HCT116 (cell line): ENCODE data around the gene NPNT. TPM values are rescaled to one million over a fixed set of nuclear protein-coding genes. Genes with fewer than 3 reads are reported as not detected.

ENCODE experiments used
- ATAC-seq: fragments of 200-7000 bp; cut with Tn5 transposase; 2 replicates; pipeline ENCODE4 v1.9.1; 2020; ENCODE audit warnings: mild to moderate bottlenecking, moderate library complexity
- BruUV-seq: library from RNA; stranded (reverse); fragments of 400-500 nt; replicated peaks from 2 replicates; lab custom pipeline; 2021; lab: Mats Ljungman, UMichigan
- CTCF ChIA-PET: fragments of 300-600 bp; sonication (Branson Sonifier 250); formaldehyde crosslinking; loops from one replicate; lab custom pipeline; 2021; ENCODE audit warnings: antibody characterized with exemption; lab: Charles Lee
- POLR2A ChIA-PET: fragments of 300-600, 350-600 bp; sonication (Branson Sonifier 250); formaldehyde crosslinking; loops from one replicate; lab custom pipeline; 2021; ENCODE audit warnings: antibody characterized with exemption; lab: Charles Lee
- RAD21 ChIA-PET, 2 experiments: fragments of 300-600 bp; sonication (Branson Sonifier 250); formaldehyde crosslinking; loops; one replicate each; lab custom pipeline; 2023; ENCODE audit warnings: low total read pairs in 2 of 2; ENCODE audit not compliant: uncharacterized antibody in 2 of 2, unreplicated experiment in 2 of 2, low non-redundant PET in 1 of 2; lab: Charles Lee
- DNase-seq: peaks from one replicate; pipeline ENCODE4 v3.0.0-alpha.2; 2010; ENCODE audit warnings: low read depth, low spot score
- H2AFZ ChIP-seq: fragments of 200-600 bp; shearing (Covaris generic), sonication (generic); 2 replicates; pipeline ENCODE4 v1.6.1; 2017; ENCODE audit warnings: low read depth, mixed run types, mixed read lengths, antibody characterized with exemption, low read length; ENCODE audit not compliant: poor library complexity, severe bottlenecking
- H3K27ac ChIP-seq: 2 replicates; pipeline ENCODE4 v1.5.1; 2012; ENCODE audit warnings: low read depth, low read length
- H3K27me3 ChIP-seq: fragments of 200-600 bp; sonication (generic); 2 replicates; pipeline ENCODE4 v1.6.1; 2016; ENCODE audit warnings: mixed run types, low read length, mixed read lengths; ENCODE audit not compliant: insufficient read depth
- H3K36me3 ChIP-seq, 2 experiments: fragments of 200-500 bp in 1 of 2; fragments of 200-600 bp in 1 of 2; sonication (Bioruptor generic) in 1 of 2; sonication (generic) in 1 of 2; 2 replicates each; pipeline versions ENCODE4 v1.5.1 to v1.6.1; 2014 to 2016; ENCODE audit warnings: low read length in 2 of 2, inconsistent platforms in 1 of 2, mixed read lengths in 1 of 2, mixed run types in 1 of 2; ENCODE audit not compliant: insufficient read depth in 2 of 2, control insufficient read depth in 1 of 2
- H3K4me1 ChIP-seq, 2 experiments: fragments of 200-600 bp in 1 of 2; sonication (generic) in 1 of 2; 2 replicates each; pipeline versions ENCODE4 v1.5.1 to v1.6.1; 2012 to 2017; ENCODE audit warnings: low read length in 2 of 2, inconsistent platforms in 1 of 2, mild to moderate bottlenecking in 1 of 2, mixed read lengths in 1 of 2, mixed run types in 1 of 2, moderate library complexity in 1 of 2; ENCODE audit not compliant: insufficient read depth in 2 of 2, control insufficient read depth in 1 of 2
- H3K4me2 ChIP-seq: fragments of 200-600 bp; sonication (generic); 2 replicates; pipeline ENCODE4 v1.6.1; 2017; ENCODE audit warnings: mixed run types, low read length, mixed read lengths
- H3K4me3 ChIP-seq, 2 experiments: fragments of 200-600 bp in 1 of 2; sonication (generic) in 1 of 2; replicated peaks in 1 of 2; 2 replicates each; pipeline ENCODE4 v1.5.1; 2011 to 2016; ENCODE audit warnings: low read length in 2 of 2, control low read depth in 1 of 2, low read depth in 1 of 2, mild to moderate bottlenecking in 1 of 2, mixed read lengths in 1 of 2, mixed run types in 1 of 2
- H3K79me2 ChIP-seq: fragments of 200-600 bp; sonication (generic); 2 replicates; pipeline ENCODE4 v1.6.1; 2017; ENCODE audit warnings: mild to moderate bottlenecking, mixed run types, low read length, moderate library complexity, mixed read lengths; ENCODE audit not compliant: insufficient read depth
- H3K9ac ChIP-seq: fragments of 200-600 bp; sonication (generic); 2 replicates; pipeline ENCODE4 v1.6.1; 2016; ENCODE audit warnings: low read length, mixed read lengths
- H3K9me2 ChIP-seq: fragments of 200-600 bp; sonication (generic), shearing (Covaris generic); 2 replicates; pipeline ENCODE4 v1.6.1; 2017; ENCODE audit warnings: mixed run types, mild to moderate bottlenecking, moderate library complexity; ENCODE audit not compliant: insufficient read depth
- H3K9me3 ChIP-seq, 2 experiments: fragments of 200-500 bp in 1 of 2; fragments of 200-600 bp in 1 of 2; sonication (Bioruptor generic) in 1 of 2; sonication (generic) in 1 of 2; 2 replicates each; pipeline ENCODE4 v1.6.1; 2014 to 2017; ENCODE audit warnings: low read length in 2 of 2, mixed read lengths in 2 of 2, inconsistent platforms in 1 of 2, low read depth in 1 of 2, mild to moderate bottlenecking in 1 of 2, mixed run types in 1 of 2, moderate library complexity in 1 of 2; ENCODE audit not compliant: control insufficient read depth in 1 of 2, insufficient read depth in 1 of 2
- H4K20me1 ChIP-seq: fragments of 200-600 bp; sonication (generic), shearing (Covaris generic); 2 replicates; pipeline ENCODE4 v1.6.1; 2017; ENCODE audit warnings: mixed run types, mild to moderate bottlenecking, moderate library complexity; ENCODE audit not compliant: insufficient read depth
- ATF3 ChIP-seq: IDR thresholded peaks from 2 replicates; pipeline ENCODE4 v1.6.1; 2012
- CBX3 ChIP-seq: IDR thresholded peaks from 2 replicates; pipeline ENCODE4 v1.6.1; 2012; ENCODE audit warnings: low read depth
- CEBPB ChIP-seq: IDR thresholded peaks from 2 replicates; pipeline ENCODE4 v1.6.1; 2012; ENCODE audit warnings: low read depth
- EGR1 ChIP-seq: IDR thresholded peaks from 2 replicates; pipeline ENCODE4 v1.6.1; 2012; ENCODE audit warnings: low read depth
- ELF1 ChIP-seq: IDR thresholded peaks from 2 replicates; pipeline ENCODE4 v1.6.1; 2012; ENCODE audit warnings: low read depth, borderline replicate concordance
- FOSL1 ChIP-seq: IDR thresholded peaks from 2 replicates; pipeline ENCODE4 v1.6.1; 2012; ENCODE audit warnings: low read depth
- JUND ChIP-seq: IDR thresholded peaks from 2 replicates; pipeline ENCODE4 v1.6.1; 2012
- MAX ChIP-seq: IDR thresholded peaks from 2 replicates; pipeline ENCODE4 v1.6.1; 2012
- POLR2A ChIP-seq: IDR thresholded peaks from 2 replicates; pipeline ENCODE4 v1.7.0; 2011; ENCODE audit warnings: borderline replicate concordance; ENCODE audit not compliant: insufficient read depth, insufficient read length; ENCODE audit errors: extremely low read depth
- SIN3A ChIP-seq: IDR thresholded peaks from 2 replicates; pipeline ENCODE4 v1.6.1; 2012; ENCODE audit warnings: low read depth
- SP1 ChIP-seq: IDR thresholded peaks from 2 replicates; pipeline ENCODE4 v1.6.1; 2012; ENCODE audit warnings: low read depth
- SRF ChIP-seq: IDR thresholded peaks from 2 replicates; pipeline ENCODE4 v1.6.1; 2012; ENCODE audit warnings: low read depth
- TCF7L2 ChIP-seq: IDR thresholded peaks from 2 replicates; pipeline ENCODE4 v1.7.0; 2011; ENCODE audit warnings: borderline replicate concordance, inconsistent platforms; ENCODE audit not compliant: insufficient read depth, insufficient read length; ENCODE audit errors: extremely low read depth
- intact Hi-C: fragments of 100-400 bp; cut with micrococcal nuclease; formaldehyde crosslinking; loops from 2 replicates; pipeline ENCODE4 v1.10.0; 2022
- total RNA-seq: library from RNA; stranded (reverse); gene quantifications from one replicate; pipeline ENCODE4 v1.2.1, GENCODE V29; 2021; ENCODE audit not compliant: unreplicated experiment

The NPNT gene
- total RNA-seq, 1 experiment from 2014 or later = 15.8 TPM

- no peak for TF ChIP-seq POLR2A
- no peak for TF ChIP-seq MAX
- no peak for TF ChIP-seq CBX3
- TF ChIP-seq JUND = no peak
- no peak for TF ChIP-seq SRF
- TF ChIP-seq CEBPB = no peak
- TF ChIP-seq SIN3A = no peak
- no peak for TF ChIP-seq ATF3
- no peak for TF ChIP-seq ELF1
- TF ChIP-seq FOSL1 = no peak
- no peak for TF ChIP-seq SP1
Observed at GRCh38 chr4:105934386-105934785, 39.1 kb downstream of the NPNT start (continued).

- Histone ChIP-seq H3K9me3 (no peaks in the 10 kb centered on the region), H3K27ac (no peak overlapping the region), H3K27me3 (no peaks in the 10 kb centered on the region), H3K9me2 (no peaks in the 10 kb centered on the region), H4K20me1 (no peaks in the 10 kb centered on the region), H3K4me3 (no peak overlapping the region), H3K4me2 (no peak overlapping the region), H2AFZ (no peak overlapping the region), H3K79me2 (no peaks in the 10 kb centered on the region), H3K9ac (no peak overlapping the region), H3K36me3 (no peaks in the 10 kb centered on the region), H3K4me1 (no peaks in the 10 kb centered on the region)
- ChIA-PET CTCF (no interaction called here), RAD21 (no interaction called here), POLR2A (no interaction called here)
- TF ChIP-seq FOSL1 = no peak
- no peak for TF ChIP-seq SP1
- no peak for TF ChIP-seq CEBPB
- TF ChIP-seq MAX = no peak
- no peak for TF ChIP-seq TCF7L2
- no peak for TF ChIP-seq EGR1
- TF ChIP-seq SIN3A = no peak
- intact Hi-C loops = no loop called here
- BruUV-seq = no TSS peak
- ATAC-seq (no peak), DNase-seq (no peak)
Observed at GRCh38 chr4:105936901-105937300, 41.6 kb downstream of the NPNT start.
